ENCODE results near the gene TAGAP.
"Not testable (repeated sequence)": the region's sequence is repeated elsewhere in the genome, so short reads cannot be mapped to it uniquely, and the experiment has no call there.

TAGAP gene

GRCh38 chr6:159008656-159009288, 36.0 kb downstream of the TAGAP start:
- no peak for DNase-seq

- no peak for DNase-seq
Measured at GRCh38 chr6:159007510-159007909, 37.3 kb downstream of the TAGAP start.

- no peak for DNase-seq
Measured at GRCh38 chr6:159005436-159005835, 39.4 kb downstream of the TAGAP start.

GRCh38 chr6:159004592-159004991, 40.2 kb downstream of the TAGAP start:
- DNase-seq = no peak

GRCh38 chr6:159002432-159003155, 42.2 kb downstream of the TAGAP start:
- DNase-seq = no peak

- DNase-seq = peak; percentile 92
Measured at GRCh38 chr6:158999666-159000403, 45.0 kb downstream of the TAGAP start, which contains the start of gene RSPH3. Gene RSPH3, minus strand, starts transcription at chr6:159000202. Its CDS starts 652 bp downstream, at chr6:158999550.

GRCh38 chr6:158999154-158999665, 45.6 kb downstream of the TAGAP start:
- DNase-seq = no peak

- no peak for DNase-seq
Measured at GRCh38 chr6:158996856-158997255, 47.9 kb downstream of the TAGAP start.

GRCh38 chr6:158993639-158994038, 51.2 kb downstream of the TAGAP start:
- no peak for DNase-seq

GRCh38 chr6:158991017-158991723, 53.6 kb downstream of the TAGAP start:
- DNase-seq = no peak

- not testable (repeated sequence) for DNase-seq
Measured at GRCh38 chr6:158989711-158990110, 55.1 kb downstream of the TAGAP start.

- DNase-seq = no peak
Measured at GRCh38 chr6:158988477-158988876, 56.3 kb downstream of the TAGAP start.

- DNase-seq = no peak
Measured at GRCh38 chr6:158987657-158988056, 57.1 kb downstream of the TAGAP start.

All from CD4-positive, alpha-beta T cell treated with Interleukin-15 for 1 hour (primary cell).